Lung (tissue), 12 donors: ENCODE data around the gene SNW1. TPM values are rescaled to one million over a fixed set of nuclear protein-coding genes. Genes with fewer than 3 reads are reported as not detected.
"Not testable (repeated sequence)": the region's sequence is repeated elsewhere in the genome, so short reads cannot be mapped to it uniquely, and the experiment has no call there.

Experiments
- ATAC-seq: fragments of 200-7000 bp; cut with Tn5 transposase; one replicate; pipeline ENCODE4 v1.9.1; 2020; ENCODE audit warnings: moderate number of reproducible peaks; ENCODE audit not compliant: insufficient read depth, low FRiP score
- DNase-seq, 3 donors: peaks; one replicate each; pipeline ENCODE4 v3.0.0-alpha.2; 2013 to 2017
- H3K27ac ChIP-seq, 2 donors: one replicate each; pipeline ENCODE4 v1.5.1; 2013; ENCODE audit warnings: mild to moderate bottlenecking in 2 of 2, moderate library complexity in 2 of 2, control low read depth in 1 of 2, inconsistent platforms in 1 of 2, low read depth in 1 of 2, low read length in 1 of 2
- H3K27me3 ChIP-seq, 3 donors: one replicate each; pipeline ENCODE4 v1.5.1; 2013; ENCODE audit warnings: low read length in 2 of 3; ENCODE audit not compliant: control insufficient read depth in 3 of 3, insufficient read depth in 3 of 3
- H3K36me3 ChIP-seq, 4 donors: one replicate each; pipeline ENCODE4 v1.5.1; 2013; ENCODE audit warnings: low read length in 4 of 4, mild to moderate bottlenecking in 1 of 4, moderate library complexity in 1 of 4; ENCODE audit not compliant: control insufficient read depth in 4 of 4, insufficient read depth in 4 of 4
- H3K4me1 ChIP-seq, 5 donors: one replicate each; pipeline ENCODE4 v1.5.1; 2013; ENCODE audit warnings: low read length in 5 of 5, mild to moderate bottlenecking in 2 of 5, moderate library complexity in 1 of 5; ENCODE audit not compliant: control insufficient read depth in 5 of 5, insufficient read depth in 5 of 5
- H3K4me3 ChIP-seq: one replicate; pipeline ENCODE4 v1.5.1; 2013; ENCODE audit warnings: mild to moderate bottlenecking, control low read depth, moderate library complexity
- H3K9ac ChIP-seq, 2 donors: one replicate each; pipeline ENCODE4 v1.5.1; 2013; ENCODE audit warnings: low read length in 2 of 2, control low read depth in 1 of 2; ENCODE audit not compliant: insufficient read depth in 1 of 2
- H3K9me3 ChIP-seq, 4 donors: one replicate each; pipeline ENCODE4 v1.5.1; 2013; ENCODE audit warnings: low read length in 3 of 4, mild to moderate bottlenecking in 1 of 4, moderate library complexity in 1 of 4; ENCODE audit not compliant: control insufficient read depth in 4 of 4, insufficient read depth in 3 of 4
- CTCF ChIP-seq: IDR thresholded peaks from 2 replicates; pipeline ENCODE4 v1.5.1; 2012; ENCODE audit warnings: mild to moderate bottlenecking; ENCODE audit errors: control extremely low read depth, extremely low read depth
- WGBS, 2 donors: extraction: QIAGEN DNeasy Blood & Tissue Kit; methylation state at CpG; one replicate each; pipeline ENCODE4 v1.1.7; 2013; 5-methylcytosine and 5-hydroxymethylcytosine counted together
- polyA plus RNA-seq, 2 donors: library from polyadenylated mRNA; stranded (reverse); fragments of 200-250 nt; gene quantifications; one replicate each; pipeline ENCODE4 v1.2.1, GENCODE V29; 2013
- total RNA-seq, 2 donors: library from RNA; depleted of rRNA in 1 of 2; stranded (reverse); fragments of >200 nt in 1 of 2; gene quantifications; one replicate each; pipeline ENCODE4 v1.2.1, GENCODE V29; 2014 to 2021
- donor health status: control.
- donor health status: control.
- donor health status: Bipolar disorder and iron deficiency.
- donor health status: healthy.
- donor health status: DM: yes; HTN: yes; CAD: no.

Gene SNW1
- total and polyA plus RNA-seq, 4 donors, result 23.9 to 86.3 (median 47.8) TPM

GRCh38 chr14:77768442-77769069 lies 7.6 kb upstream of the SNW1 start:
- H3K27ac ChIP-seq, H3K36me3 ChIP-seq, DNase-seq, H3K4me3 ChIP-seq, H3K4me1 ChIP-seq, H3K9me3 ChIP-seq, ATAC-seq, H3K9ac ChIP-seq, H3K27me3 ChIP-seq: not testable (repeated sequence)
- WGBS, 2 donors, result 6 to 28% methylated on average over 2 of the region's 2 CpGs

- Histone ChIP-seq H3K4me1 (peaks cover 0 to 16% (median 7%) of the 10 kb centered on the region in 5 donors), H3K27me3 (no peaks in the 10 kb centered on the region), H3K4me3 (no peak overlapping the region), H3K9me3 (no peaks in the 10 kb centered on the region), H3K9ac (no peak overlapping the region), H3K36me3 (no peaks in the 10 kb centered on the region), H3K27ac (no peak overlapping the region)
- ATAC-seq (no peak), DNase-seq (no peak)
- TF ChIP-seq CTCF, result no peak
- WGBS, 2 donors, result 88 to 97% methylated on average over 3 of the region's 3 CpGs
Measured at GRCh38 chr14:77763978-77764377, 3.0 kb upstream of the SNW1 start.

- no peaks in the 10 kb centered on the region for H3K36me3 ChIP-seq
- WGBS, 2 donors, result 76 to 89% methylated on average over 1 of the region's 1 CpG
- no peaks in the 10 kb centered on the region for H3K27me3 ChIP-seq
- DNase-seq (no peak), ATAC-seq (no peak)
- H3K9ac ChIP-seq, result no peak overlapping the region
- no peak overlapping the region for H3K4me3 ChIP-seq
- no peaks in the 10 kb centered on the region for H3K9me3 ChIP-seq
- H3K4me1 ChIP-seq, result peaks cover 0 to 16% (median 9%) of the 10 kb centered on the region in 5 donors
- no peak for TF ChIP-seq CTCF
- H3K27ac ChIP-seq, result no peak overlapping the region
Measured at GRCh38 chr14:77763316-77763715, 2.4 kb upstream of the SNW1 start.

GRCh38 chr14:77761205-77761931 lies 412 bp upstream of the SNW1 start:
- 1 to 6% methylated on average over 24 of the region's 24 CpGs for WGBS, 2 donors
- ATAC-seq (peak; percentile 30), DNase-seq (peak in 2 of 3 donors; percentile 29 to 84)
- Histone ChIP-seq H3K9ac (peak overlapping the region in 1 of 2 donors; percentile 93), H3K36me3 (no peaks in the 10 kb centered on the region), H3K4me3 (peak overlapping the region; percentile 100), H3K27me3 (no peaks in the 10 kb centered on the region), H3K27ac (peak overlapping the region; percentile 83 to 100), H3K4me1 (peaks cover 0 to 16% (median 9%) of the 10 kb centered on the region in 5 donors), H3K9me3 (no peaks in the 10 kb centered on the region)
- TF ChIP-seq CTCF, result no peak
